K562 treated with DMSO at 1 percent for 48 hours (cell line): ENCODE measurements around the gene ACTA1. TPM values are rescaled to one million over a fixed set of nuclear protein-coding genes. Genes with fewer than 3 reads are reported as not detected.

Experiments used
- total RNA-seq: library from RNA; unstranded; fragments of 300-600 nt; gene quantifications from 2 replicates; pipeline ENCODE4 v1.2.3, GENCODE V29; 2022; ENCODE audit warnings: low replicate concordance; ENCODE audit errors: extremely low read depth

Gene ACTA1
- not detected in 2 replicates for total RNA-seq

DNA sequence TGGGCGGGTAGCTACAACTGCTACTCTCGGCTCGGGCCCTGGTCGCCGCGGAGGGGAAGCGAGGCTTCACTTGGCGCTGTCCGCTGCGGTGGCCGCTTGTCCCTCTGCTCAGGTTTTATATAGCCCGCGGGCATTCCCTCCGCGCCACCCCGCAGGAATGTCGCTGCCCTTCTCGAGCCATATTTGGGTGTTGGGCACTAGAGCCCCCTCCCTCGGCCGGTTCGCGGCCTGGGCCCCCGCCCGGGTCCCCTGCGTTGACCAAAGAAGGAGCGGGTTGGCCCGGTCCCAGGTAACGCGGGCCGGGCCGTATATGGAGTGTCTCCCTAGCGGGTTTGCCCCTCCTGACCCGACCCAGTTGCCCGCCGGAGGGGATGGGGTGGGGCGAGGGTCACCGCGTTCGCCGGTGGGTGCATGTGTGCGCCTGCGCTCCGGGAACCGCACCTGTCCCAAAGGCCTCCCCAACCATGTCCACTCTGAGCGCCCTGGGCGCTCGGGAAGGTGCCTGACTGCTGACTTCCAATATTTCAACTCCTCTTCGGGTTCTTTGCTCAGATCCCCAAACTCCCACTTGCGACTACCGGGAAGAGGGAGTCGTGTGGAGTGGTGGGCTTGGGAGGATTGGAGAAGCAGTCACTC is at the start of gene ACTA1:
Gene ACTA1, minus strand, starts transcription at position 90 of the 636 bp plus-strand sequence. CDS start 979 bp downstream, outside the sequence.

Other genes starting within 250 kb of the ACTA1 start
- gene RAB4A, start 163.0 kb downstream of the ACTA1 start, total RNA-seq = not detected in 2 replicates
- not detected in 2 replicates for gene CCSAP, start 91.0 kb downstream of the ACTA1 start, total RNA-seq
- gene NUP133, start 74.2 kb upstream of the ACTA1 start, total RNA-seq = not detected in 2 replicates
- gene ABCB10, start 124.6 kb upstream of the ACTA1 start, total RNA-seq = not detected in 2 replicates
- gene TAF5L, start 192.0 kb upstream of the ACTA1 start, total RNA-seq = not detected in 2 replicates
- not detected in 2 replicates for gene URB2, start 192.2 kb upstream of the ACTA1 start, total RNA-seq